Amniotic stem cell (primary cell): ENCODE results near the gene DDR2.

Experiments
- DNase-seq: peaks from one replicate; lab custom pipeline; 2025; lab: John Stamatoyannopoulos, UW

The DDR2 gene

GRCh38 chr1:162672622-162673260, 40.5 kb downstream of the DDR2 start:
- DNase-seq, result no peak

- DNase-seq, result no peak
Observed at GRCh38 chr1:162674034-162674608, 41.9 kb downstream of the DDR2 start.

- no peak for DNase-seq
Observed at GRCh38 chr1:162676087-162676486, 43.8 kb downstream of the DDR2 start.

- no peak for DNase-seq
Observed at GRCh38 chr1:162676750-162677149, 44.5 kb downstream of the DDR2 start.

GRCh38 chr1:162677607-162678371, 45.5 kb downstream of the DDR2 start:
- no peak for DNase-seq

- DNase-seq, result no peak
Observed at GRCh38 chr1:162678439-162678838, 46.2 kb downstream of the DDR2 start.

- no peak for DNase-seq
Observed at GRCh38 chr1:162679298-162679697, 47.0 kb downstream of the DDR2 start.

GRCh38 chr1:162680419-162681121, 48.3 kb downstream of the DDR2 start:
- DNase-seq, result no peak

- DNase-seq, result no peak
Observed at GRCh38 chr1:162681122-162681436, 48.8 kb downstream of the DDR2 start.

GRCh38 chr1:162682013-162682419, 49.8 kb downstream of the DDR2 start:
- no peak for DNase-seq

- DNase-seq, result no peak
Observed at GRCh38 chr1:162687870-162688269, 55.6 kb downstream of the DDR2 start.

- no peak for DNase-seq
Observed at GRCh38 chr1:162688521-162688920, 56.3 kb downstream of the DDR2 start.

- DNase-seq, result no peak
Observed at GRCh38 chr1:162688931-162689330, 56.7 kb downstream of the DDR2 start.

- DNase-seq, result no peak
Observed at GRCh38 chr1:162689745-162690671, 57.7 kb downstream of the DDR2 start.

GRCh38 chr1:162690672-162691434, 58.6 kb downstream of the DDR2 start:
- DNase-seq, result peak; percentile 83

- no peak for DNase-seq
Observed at GRCh38 chr1:162691999-162692575, 59.8 kb downstream of the DDR2 start.

GRCh38 chr1:162694911-162695310, 62.6 kb downstream of the DDR2 start:
- no peak for DNase-seq

- no peak for DNase-seq
Observed at GRCh38 chr1:162695687-162696086, 63.4 kb downstream of the DDR2 start.

GRCh38 chr1:162696286-162696862, 64.1 kb downstream of the DDR2 start:
- DNase-seq, result peak; percentile 73
